Muscle of leg (tissue), 11 donors: ENCODE measurements around the gene EXOC4. TPM values are rescaled to one million over a fixed set of nuclear protein-coding genes. Genes with fewer than 3 reads are reported as not detected.

Source experiments
- DNase-seq: peaks from one replicate; pipeline ENCODE4 v3.0.0; 2013
- H3K27ac ChIP-seq: one replicate; pipeline ENCODE4 v1.5.1; 2013; ENCODE audit warnings: mild to moderate bottlenecking, low read length, control low read depth
- H3K27me3 ChIP-seq: one replicate; pipeline ENCODE4 v1.6.1; 2013; ENCODE audit warnings: low read length; ENCODE audit not compliant: control insufficient read depth, insufficient read depth
- H3K36me3 ChIP-seq: one replicate; pipeline ENCODE4 v1.6.1; 2013; ENCODE audit warnings: low read length; ENCODE audit not compliant: control insufficient read depth, insufficient read depth
- H3K4me1 ChIP-seq: one replicate; pipeline ENCODE4 v1.6.1; 2013; ENCODE audit warnings: low read length; ENCODE audit not compliant: control insufficient read depth, insufficient read depth
- H3K4me3 ChIP-seq: one replicate; pipeline ENCODE4 v1.5.1; 2013; ENCODE audit warnings: low read length, control low read depth
- H3K9me3 ChIP-seq: replicated peaks from 2 replicates; pipeline ENCODE4 v1.6.1; 2013; ENCODE audit warnings: low read depth, low read length; ENCODE audit not compliant: control insufficient read depth
- WGBS: methylation state at CpG from one replicate; pipeline ENCODE4 v1.1.5; 2013; ENCODE audit warnings: missing lambda C conversion rate; ENCODE audit not compliant: insufficient coverage; 5-methylcytosine and 5-hydroxymethylcytosine counted together
- polyA plus RNA-seq, 8 donors: library from polyadenylated mRNA; unstranded; fragments of 120-200 nt; gene quantifications; one replicate each; pipeline versions ENCODE4 v1.2.1 to v1.2.3, GENCODE V29; 2013; ENCODE audit warnings: inconsistent platforms in 1 of 8, low replicate concordance in 1 of 8; ENCODE audit not compliant: insufficient read length in 8 of 8, insufficient read depth in 1 of 8
- total RNA-seq: library from RNA; stranded (reverse); fragments of 120-200 nt; gene quantifications from one replicate; pipeline ENCODE4 v1.2.4, GENCODE V29; 2013

Gene EXOC4
- total and polyA plus RNA-seq, 9 donors = 37.3 to 64.9 (median 41.1) TPM

GRCh38 chr7:133748443-133749407 lies 495.8 kb downstream of the EXOC4 start:
- Histone ChIP-seq H3K27me3 (no peaks in the 10 kb centered on the region), H3K27ac (no peak overlapping the region), H3K4me3 (no peak overlapping the region), H3K36me3 (no peaks in the 10 kb centered on the region), H3K9me3 (no peaks in the 10 kb centered on the region), H3K4me1 (no peaks in the 10 kb centered on the region)
- 80% methylated on average over 1 of the region's 4 CpGs for WGBS
- DNase-seq = no peak

- DNase-seq = no peak
- no CpG with 5 or more reads among the region's 3 CpGs for WGBS
These were observed 497.4 kb downstream of the EXOC4 start for GRCh38 chr7:133750287-133750686.

GRCh38 chr7:133751079-133751478 lies 498.2 kb downstream of the EXOC4 start:
- no peaks in the 10 kb centered on the region for H3K36me3 ChIP-seq
- H3K27ac ChIP-seq = no peak overlapping the region
- H3K27me3 ChIP-seq = no peaks in the 10 kb centered on the region
- no peaks in the 10 kb centered on the region for H3K9me3 ChIP-seq
- no peaks in the 10 kb centered on the region for H3K4me1 ChIP-seq
- H3K4me3 ChIP-seq = no peak overlapping the region
- DNase-seq = no peak

More at GRCh38 chr7:133750287-133750686, 497.4 kb downstream of the EXOC4 start:
- no peaks in the 10 kb centered on the region for H3K27me3 ChIP-seq
- H3K4me1 ChIP-seq = no peaks in the 10 kb centered on the region
- H3K9me3 ChIP-seq = no peaks in the 10 kb centered on the region
- H3K36me3 ChIP-seq = no peaks in the 10 kb centered on the region
- no peak overlapping the region for H3K27ac ChIP-seq
- no peak overlapping the region for H3K4me3 ChIP-seq

GRCh38 chr7:133753513-133753912 lies 500.6 kb downstream of the EXOC4 start:
- no peak overlapping the region for H3K4me3 ChIP-seq
- H3K36me3 ChIP-seq = no peaks in the 10 kb centered on the region
- H3K27me3 ChIP-seq = no peaks in the 10 kb centered on the region
- DNase-seq = no peak
- WGBS = 86% methylated on average over 3 of the region's 5 CpGs
- no peaks in the 10 kb centered on the region for H3K4me1 ChIP-seq
- H3K9me3 ChIP-seq = no peaks in the 10 kb centered on the region
- no peak overlapping the region for H3K27ac ChIP-seq

GRCh38 chr7:133754708-133755107 lies 501.8 kb downstream of the EXOC4 start:
- no peak overlapping the region for H3K27ac ChIP-seq
- no peaks in the 10 kb centered on the region for H3K4me1 ChIP-seq
- no peaks in the 10 kb centered on the region for H3K27me3 ChIP-seq
- no peaks in the 10 kb centered on the region for H3K36me3 ChIP-seq
- no peaks in the 10 kb centered on the region for H3K9me3 ChIP-seq
- no CpG with 5 or more reads among the region's 1 CpG for WGBS
- H3K4me3 ChIP-seq = no peak overlapping the region
- no peak for DNase-seq

- Histone ChIP-seq H3K27ac (no peak overlapping the region), H3K9me3 (no peaks in the 10 kb centered on the region), H3K27me3 (no peaks in the 10 kb centered on the region), H3K36me3 (no peaks in the 10 kb centered on the region), H3K4me3 (no peak overlapping the region), H3K4me1 (no peaks in the 10 kb centered on the region)
- no peak for DNase-seq
These were observed 503.0 kb downstream of the EXOC4 start for GRCh38 chr7:133755901-133756300.

GRCh38 chr7:133761443-133761842 lies 508.6 kb downstream of the EXOC4 start:
- no peaks in the 10 kb centered on the region for H3K9me3 ChIP-seq
- H3K27ac ChIP-seq = no peak overlapping the region
- no peaks in the 10 kb centered on the region for H3K4me1 ChIP-seq
- H3K36me3 ChIP-seq = no peaks in the 10 kb centered on the region
- H3K4me3 ChIP-seq = no peak overlapping the region
- no peak for DNase-seq
- no CpG with 5 or more reads among the region's 4 CpGs for WGBS
- no peaks in the 10 kb centered on the region for H3K27me3 ChIP-seq

- no peaks in the 10 kb centered on the region for H3K27me3 ChIP-seq
- no peak overlapping the region for H3K4me3 ChIP-seq
- H3K27ac ChIP-seq = no peak overlapping the region
- WGBS = 40% methylated on average over 1 of the region's 3 CpGs
- DNase-seq = peak; percentile 32
- no peaks in the 10 kb centered on the region for H3K9me3 ChIP-seq
- H3K36me3 ChIP-seq = no peaks in the 10 kb centered on the region
- no peaks in the 10 kb centered on the region for H3K4me1 ChIP-seq
These were observed 510.3 kb downstream of the EXOC4 start for GRCh38 chr7:133763076-133763640.

- H3K4me1 ChIP-seq = no peaks in the 10 kb centered on the region
- DNase-seq = no peak
- H3K27me3 ChIP-seq = no peaks in the 10 kb centered on the region
- no peak overlapping the region for H3K4me3 ChIP-seq
- no peak overlapping the region for H3K27ac ChIP-seq
- no CpG with 5 or more reads among the region's 1 CpG for WGBS
- H3K9me3 ChIP-seq = no peaks in the 10 kb centered on the region
- no peaks in the 10 kb centered on the region for H3K36me3 ChIP-seq
These were observed 516.8 kb downstream of the EXOC4 start for GRCh38 chr7:133769668-133770067.

- H3K4me3 ChIP-seq = no peak overlapping the region
- H3K27ac ChIP-seq = no peak overlapping the region
- H3K4me1 ChIP-seq = no peaks in the 10 kb centered on the region
- no peak for DNase-seq
- H3K9me3 ChIP-seq = no peaks in the 10 kb centered on the region
- H3K27me3 ChIP-seq = no peaks in the 10 kb centered on the region
- H3K36me3 ChIP-seq = no peaks in the 10 kb centered on the region
These were observed 518.1 kb downstream of the EXOC4 start for GRCh38 chr7:133770863-133771492.
